Measurements from ENCODE around the gene CEACAM19. TPM values are rescaled to one million over a fixed set of nuclear protein-coding genes. Genes with fewer than 3 reads are reported as not detected.

The CEACAM19 gene
- total and polyA plus RNA-seq, 2 of the 4 experiments (the other 2 are of a cell fraction) = 0.72 to 9.3 TPM

DNA sequence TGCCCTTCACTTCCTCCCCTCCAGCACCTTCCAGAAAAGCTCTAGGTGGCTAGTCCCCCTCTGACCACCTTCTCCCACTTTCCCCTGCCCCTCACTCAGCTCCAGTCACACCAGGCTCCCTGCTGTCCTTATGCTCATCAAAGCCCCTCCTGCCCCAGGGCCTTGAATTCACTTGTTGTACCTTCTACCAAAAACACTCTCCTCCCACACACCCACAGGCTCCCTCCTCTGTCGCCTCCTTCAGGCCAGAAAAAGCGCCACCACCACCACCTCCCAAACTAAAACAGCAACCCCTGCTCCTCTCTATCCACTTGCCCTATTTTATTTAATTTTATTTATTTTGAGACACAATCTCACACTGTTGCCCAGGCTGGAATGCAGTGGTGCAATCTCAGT lies 22.9 kb downstream of the CEACAM19 start:
- H2AK9ac ChIP-seq (replicated peaks; ENCODE audit: low read depth, low read length, poor library complexity) = peak overlapping the region; percentile 28
- ChIA-PET POLR2A (ENCODE audit: unreplicated experiment) (no interaction called here), CTCF (no interaction called here)
- ATAC-seq (ENCODE audit: low read depth) = no peak
- H3K14ac ChIP-seq (replicated peaks; ENCODE audit: low read depth, low read length) = no peak overlapping the region
- H2BK5ac ChIP-seq (ENCODE audit: low read depth, low read length, poor library complexity, severe bottlenecking) = no peak overlapping the region
- no peaks in the 10 kb centered on the region for H3K36me3 ChIP-seq (ENCODE audit: control insufficient read depth, insufficient read depth, low read length)
- H3K27me3 ChIP-seq (ENCODE audit: control insufficient read depth, insufficient read depth, low read length) = no peaks in the 10 kb centered on the region
- H3K79me1 ChIP-seq (ENCODE audit: low read depth in 1 of 2, low read length in 2 of 2) = no peaks in the 10 kb centered on the region
- intact Hi-C loops (cut with micrococcal nuclease) (no loop called here), dilution Hi-C loops (cut with HindIII; ENCODE audit: low sequenced_read_pairs, unreplicated experiment) (no loop called here), in situ Hi-C loops (cut with MboI; ENCODE audit: low sequenced_read_pairs) (no loop called here)
- no TSS peak for BruUV-seq (replicated peaks)
- no peak overlapping the region for H2BK15ac ChIP-seq (ENCODE audit: low read depth, low read length)
- no peak overlapping the region for H3K56ac ChIP-seq (ENCODE audit: extremely low read depth, insufficient read depth, low read length)
- no peak overlapping the region for H3K4me2 ChIP-seq (ENCODE audit: low read depth, low read length)
- H3K9me3 ChIP-seq (ENCODE audit: control insufficient read depth, insufficient read depth, low read length) = no peaks in the 10 kb centered on the region
- no peak overlapping the region for H3K27ac ChIP-seq (ENCODE audit: insufficient read depth, low read length)
- H3K23ac ChIP-seq (ENCODE audit: low read depth, low read length) = no peak overlapping the region
- H4K8ac ChIP-seq (ENCODE audit: low read depth in 2 of 2, low read length in 2 of 2) = no peak overlapping the region
- peak overlapping the region; percentile 56; the same call in 1 of the 2 replicates for H3K4ac ChIP-seq (ENCODE audit: low read depth, low read length)
- peak overlapping the region; percentile 56 for H2AFZ ChIP-seq (replicated peaks; ENCODE audit: low read length, poor library complexity)
- peak overlapping the region; percentile 35 for H2BK20ac ChIP-seq (ENCODE audit: low read depth, low read length)
- H3K9me1 ChIP-seq (ENCODE audit: insufficient read depth, low read length) = peaks cover 4% of the 10 kb centered on the region; the same call in 1 of the 2 replicates
- H4K91ac ChIP-seq (ENCODE audit: insufficient read depth, low read depth, low read length) = no peak overlapping the region
- no peak overlapping the region for H4K5ac ChIP-seq (ENCODE audit: low read depth, low read length)
- peaks cover 6% of the 10 kb centered on the region for H3K4me1 ChIP-seq (ENCODE audit: control insufficient read depth, insufficient read depth, low read length)
- H3K9ac ChIP-seq (ENCODE audit: low read depth, low read length) = no peak overlapping the region
- no peak overlapping the region for H3K4me3 ChIP-seq (ENCODE audit: insufficient read depth, low read depth, low read length)
- H4K20me1 ChIP-seq (ENCODE audit: insufficient read depth, low read length) = no peaks in the 10 kb centered on the region
- no peak for DNase-seq
- 86% methylated on average over 1 of the region's 2 CpGs; no CpG with 5 or more reads in 1 of the 2 experiments for WGBS, 2 experiments (ENCODE audit: extremely low coverage in 2 of 2, insufficient read length in 1 of 2)
- H2AK5ac ChIP-seq (ENCODE audit: low read depth, low read length) = peak overlapping the region; percentile 47; the same call in 1 of the 2 replicates
- TF ChIP-seq, protein P1, sequence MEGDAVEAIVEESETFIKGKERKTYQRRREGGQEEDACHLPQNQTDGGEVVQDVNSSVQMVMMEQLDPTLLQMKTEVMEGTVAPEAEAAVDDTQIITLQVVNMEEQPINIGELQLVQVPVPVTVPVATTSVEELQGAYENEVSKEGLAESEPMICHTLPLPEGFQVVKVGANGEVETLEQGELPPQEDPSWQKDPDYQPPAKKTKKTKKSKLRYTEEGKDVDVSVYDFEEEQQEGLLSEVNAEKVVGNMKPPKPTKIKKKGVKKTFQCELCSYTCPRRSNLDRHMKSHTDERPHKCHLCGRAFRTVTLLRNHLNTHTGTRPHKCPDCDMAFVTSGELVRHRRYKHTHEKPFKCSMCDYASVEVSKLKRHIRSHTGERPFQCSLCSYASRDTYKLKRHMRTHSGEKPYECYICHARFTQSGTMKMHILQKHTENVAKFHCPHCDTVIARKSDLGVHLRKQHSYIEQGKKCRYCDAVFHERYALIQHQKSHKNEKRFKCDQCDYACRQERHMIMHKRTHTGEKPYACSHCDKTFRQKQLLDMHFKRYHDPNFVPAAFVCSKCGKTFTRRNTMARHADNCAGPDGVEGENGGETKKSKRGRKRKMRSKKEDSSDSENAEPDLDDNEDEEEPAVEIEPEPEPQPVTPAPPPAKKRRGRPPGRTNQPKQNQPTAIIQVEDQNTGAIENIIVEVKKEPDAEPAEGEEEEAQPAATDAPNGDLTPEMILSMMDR (conservative IDR thresholded peaks at IDR 0.05; ENCODE audit: low read depth, low read length) = 0 out of 2 replicates have a peak, but pooled peaks have one; percentile 27
- no peak for TF ChIP-seq FOS (IDR thresholded peaks at IDR 0.05; ENCODE audit: low read depth, low read length)
- H3K18ac ChIP-seq (ENCODE audit: low read depth, low read length) = no peak overlapping the region
- peak overlapping the region; percentile 45; the same call in 1 of the 2 replicates for H2BK120ac ChIP-seq (ENCODE audit: low read depth, low read length)

All from IMR-90 (cell line).